Heart left ventricle (tissue), 16 donors: ENCODE results near the gene PSD4. TPM values are rescaled to one million over a fixed set of nuclear protein-coding genes. Genes with fewer than 3 reads are reported as not detected.
A peak's percentile ranks its signal among the peaks of the same experiment; 100 is the strongest.

Experiments used
- ATAC-seq, 4 donors: fragments of 200-7000 bp; cut with Tn5 transposase; one replicate each; pipeline ENCODE4 v1.9.1; 2020 to 2022; ENCODE audit warnings: moderate library complexity in 4 of 4, mild to moderate bottlenecking in 3 of 4, moderate number of reproducible peaks in 1 of 4
- DNase-seq, 5 donors: peaks; one replicate each; pipeline ENCODE4 v3.0.0-alpha.2; 2020
- H3K27ac ChIP-seq, 12 donors: fragments of 200-600 bp; sonication (generic) in 4 of 12; one replicate each; pipeline versions ENCODE4 v1.5.0 to v1.8.0; 2016 to 2022; ENCODE audit warnings: mild to moderate bottlenecking in 2 of 12
- H3K27me3 ChIP-seq, 9 donors: fragments of 200-600 bp; sonication (generic) in 2 of 9; one replicate each; pipeline versions ENCODE4 v1.5.1 to v1.8.0; 2016 to 2022; ENCODE audit warnings: mild to moderate bottlenecking in 3 of 9
- H3K36me3 ChIP-seq, 9 donors: fragments of 200-600 bp; sonication (generic) in 2 of 9; one replicate each; pipeline versions ENCODE4 v1.5.0 to v1.8.0; 2018 to 2022; ENCODE audit warnings: mild to moderate bottlenecking in 2 of 9
- H3K4me1 ChIP-seq, 12 donors: fragments of 200-600 bp; sonication (generic) in 4 of 12; one replicate each; pipeline versions ENCODE4 v1.5.0 to v1.8.0; 2016 to 2022; ENCODE audit warnings: mild to moderate bottlenecking in 3 of 12
- H3K4me3 ChIP-seq, 12 donors: fragments of 200-600 bp; sonication (generic) in 4 of 12; one replicate each; pipeline versions ENCODE4 v1.5.0 to v1.8.0; 2017 to 2022; ENCODE audit warnings: mild to moderate bottlenecking in 9 of 12, moderate library complexity in 4 of 12
- H3K9me3 ChIP-seq, 12 donors: fragments of 200-600 bp; sonication (generic) in 4 of 12; one replicate each; pipeline versions ENCODE4 v1.5.0 to v1.8.0; 2016 to 2022; ENCODE audit warnings: mild to moderate bottlenecking in 1 of 12
- CTCF ChIP-seq, 12 donors: fragments of 200-600 bp; sonication (generic) in 4 of 12; IDR thresholded peaks; one replicate each; pipeline versions ENCODE4 v1.5.0 to v1.8.0; 2018 to 2022; ENCODE audit warnings: antibody characterized with exemption in 12 of 12, mild to moderate bottlenecking in 5 of 12
- POLR2A ChIP-seq, 2 donors: fragments of 450-650 bp; IDR thresholded peaks; one replicate each; pipeline ENCODE4 v1.6.1; 2017; ENCODE audit warnings: antibody characterized with exemption in 2 of 2, mild to moderate bottlenecking in 2 of 2, moderate library complexity in 2 of 2
- WGBS, 4 donors: extraction: QIAGEN DNeasy Blood & Tissue Kit in 2 of 4; methylation state at CpG; one replicate each; pipeline versions ENCODE4 v1.1.5 to v1.1.7; 2013 to 2018; 5-methylcytosine and 5-hydroxymethylcytosine counted together
- intact Hi-C, 10 donors: fragments of 100-400 bp; cut with DNase I; formaldehyde crosslinking; loops; one replicate each; pipeline versions ENCODE4 v1.11.1 to v1.14.2; 2022
- polyA plus RNA-seq, 2 donors: library from polyadenylated mRNA; stranded (reverse); fragments of 200-250 nt; gene quantifications; one replicate each; pipeline ENCODE4 v1.2.3, GENCODE V29; 2013
- total RNA-seq, 9 donors: library from RNA; depleted of rRNA in 2 of 9; stranded (reverse); fragments of >200 nt in 2 of 9; fragmentation: NEBNext Ultra II Directional in 3 of 9; extraction: Animal tissue kit (Norgen Biotek cat#: 25700) in 3 of 9; gene quantifications; one replicate each; pipeline versions ENCODE4 v1.1.0 to v1.2.4, GENCODE V29; 2016 to 2023
- donor health status: ischemic (EF 13 %, LVEDD 7.1; RV severe dilation, severe dysfunction).
- donor health status: healthy with polysubstance abuse.
- donor health status: DM: no; HTN: yes; CAD: no.
- donor health status: DM: no; HTN: no; CAD: no.
- donor health status: ischemic (EF 25% LVEDD 6.9; RV normal size, moderate dysfunction).
- donor health status: ischemic (EF 25% LVEDD 5.7; RV mildly dilated, moderate dysfunction).
- donor health status: healthy.
- donor health status: DM: yes; HTN: yes; CAD: no.
- donor health status: ischemic (EF 35%, LVEDD 5.7; RV mildly dilated, moderate dysfunction).
- donor health status: nonischemic (EF 11% LVEDD 7.7; RV severe dilation, severe dysfunction).
- donor health status: DM: yes; HTN: yes; CAD: no.
- donor health status: PGD.
- donor health status: ischemic (EF 29% LVEDD 5.4; RV normal size, mild dysfunction).
- donor health status: nonischemic (EF 23%, LVEDD 6.1; RV moderate dilation, normal function).

PSD4 gene
- total and polyA plus RNA-seq, 11 donors, result 0.65 to 23.4 (median 1.9) TPM

GRCh38 chr2:113218283-113219091, 44.7 kb downstream of the PSD4 start:
- peak in 2 of 5 donors; percentile 45 to 65 for DNase-seq
- no peak for TF ChIP-seq POLR2A (IDR thresholded peaks at IDR 0.05)
- TF ChIP-seq CTCF (IDR thresholded peaks at IDR 0.05), result no peak
- Histone ChIP-seq H3K4me1 (peaks cover 0 to 47% (median 22%) of the 10 kb centered on the region in 12 donors), H3K27me3 (no peaks in the 10 kb centered on the region), H3K36me3 (no peaks in the 10 kb centered on the region), H3K27ac (peak overlapping the region in 11 of 12 donors; percentile 55 to 83 (median 78)), H3K4me3 (no peak overlapping the region), H3K9me3 (no peaks in the 10 kb centered on the region)
- ATAC-seq, result peak in 3 of 4 donors; percentile 45 to 48 (median 47)
- 81 to 88% (median 84%) methylated on average over 8 of the region's 8 CpGs for WGBS, 4 donors
- intact Hi-C loops, result no loop called here

GRCh38 chr2:113219092-113219441, 45.3 kb downstream of the PSD4 start:
- Histone ChIP-seq H3K27me3 (no peaks in the 10 kb centered on the region), H3K4me1 (peaks cover 0 to 44% (median 22%) of the 10 kb centered on the region in 12 donors), H3K9me3 (no peaks in the 10 kb centered on the region), H3K4me3 (no peak overlapping the region), H3K36me3 (no peaks in the 10 kb centered on the region), H3K27ac (peak overlapping the region in 4 of 12 donors; percentile 4 to 80 (median 74))
- intact Hi-C loops, result no loop called here
- DNase-seq (no peak), ATAC-seq (no peak)
- WGBS, 4 donors, result 95 to 100% (median 99%) methylated on average over 2 of the region's 2 CpGs
- TF ChIP-seq POLR2A (IDR thresholded peaks at IDR 0.05) (no peak), CTCF (IDR thresholded peaks at IDR 0.05) (no peak)

- TF ChIP-seq CTCF (IDR thresholded peaks at IDR 0.05) (no peak), POLR2A (IDR thresholded peaks at IDR 0.05) (no peak)
- DNase-seq, result no peak
- no peak for ATAC-seq
- 71 to 87% (median 85%) methylated on average over 5 of the region's 5 CpGs for WGBS, 4 donors
- no peak overlapping the region for H3K27ac ChIP-seq
- no peaks in the 10 kb centered on the region for H3K27me3 ChIP-seq
- H3K4me1 ChIP-seq, result peaks cover 0 to 41% (median 22%) of the 10 kb centered on the region in 12 donors
- intact Hi-C loops, result no loop called here
- no peak overlapping the region for H3K4me3 ChIP-seq
- no peaks in the 10 kb centered on the region for H3K9me3 ChIP-seq
- H3K36me3 ChIP-seq, result no peaks in the 10 kb centered on the region
Measured at GRCh38 chr2:113219525-113219888, 45.7 kb downstream of the PSD4 start.

GRCh38 chr2:113219889-113220641, 46.3 kb downstream of the PSD4 start:
- H3K27me3 ChIP-seq, result no peaks in the 10 kb centered on the region
- TF ChIP-seq POLR2A (IDR thresholded peaks at IDR 0.05) (peak in 1 of 2 donors; percentile 37), CTCF (IDR thresholded peaks at IDR 0.05) (no peak)
- H3K9me3 ChIP-seq, result no peaks in the 10 kb centered on the region
- DNase-seq, result peak in 4 of 5 donors; percentile 50 to 71 (median 54)
- 80 to 95% (median 91%) methylated on average over 6 of the region's 6 CpGs for WGBS, 4 donors
- H3K4me3 ChIP-seq, result peak overlapping the region in 1 of 12 donors; percentile 22
- no peaks in the 10 kb centered on the region for H3K36me3 ChIP-seq
- H3K27ac ChIP-seq, result peak overlapping the region in 1 of 12 donors; percentile 17
- intact Hi-C loops, result no loop called here
- H3K4me1 ChIP-seq, result peaks cover 0 to 41% (median 22%) of the 10 kb centered on the region in 12 donors
- peak in 3 of 4 donors; percentile 49 to 62 (median 57) for ATAC-seq
